SIG-M5 (cell line): ENCODE results near the gene FBXW2.

Experiments used
- DNase-seq: peaks from one replicate; lab custom pipeline; 2025; lab: John Stamatoyannopoulos, UW

The FBXW2 gene

GRCh38 chr9:120714088-120714845, 78.9 kb downstream of the FBXW2 start, which contains the start of gene MEGF9:
TSS of gene MEGF9 (minus strand) at chr9:120714470. CDS start at chr9:120714358, 112 bp downstream.
- peak; percentile 88 for DNase-seq

GRCh38 chr9:120713257-120714087, 79.7 kb downstream of the FBXW2 start:
- DNase-seq = no peak

GRCh38 chr9:120712539-120713031, 80.6 kb downstream of the FBXW2 start:
- no peak for DNase-seq

- no peak for DNase-seq
Observed at GRCh38 chr9:120711841-120712538, 81.2 kb downstream of the FBXW2 start.

DNA sequence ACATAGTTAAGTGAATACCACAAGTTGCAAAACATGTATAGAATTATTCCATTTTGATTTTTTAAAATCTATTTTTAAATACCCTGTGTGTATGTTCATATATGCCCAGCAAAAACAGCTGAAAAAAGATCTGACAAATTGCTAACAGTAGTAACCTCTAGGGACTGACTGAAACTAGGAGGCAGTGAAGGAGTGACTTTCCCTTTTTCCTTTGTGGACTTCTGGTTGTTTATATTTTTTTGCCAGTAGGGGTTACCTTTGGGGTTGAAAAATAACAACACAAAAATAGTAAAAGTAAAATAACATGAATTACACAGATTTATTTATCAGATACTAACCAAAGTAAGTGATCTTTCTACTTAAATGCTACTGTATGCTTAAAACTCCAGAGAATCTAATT, 81.9 kb downstream of the FBXW2 start:
- DNase-seq = no peak

DNA sequence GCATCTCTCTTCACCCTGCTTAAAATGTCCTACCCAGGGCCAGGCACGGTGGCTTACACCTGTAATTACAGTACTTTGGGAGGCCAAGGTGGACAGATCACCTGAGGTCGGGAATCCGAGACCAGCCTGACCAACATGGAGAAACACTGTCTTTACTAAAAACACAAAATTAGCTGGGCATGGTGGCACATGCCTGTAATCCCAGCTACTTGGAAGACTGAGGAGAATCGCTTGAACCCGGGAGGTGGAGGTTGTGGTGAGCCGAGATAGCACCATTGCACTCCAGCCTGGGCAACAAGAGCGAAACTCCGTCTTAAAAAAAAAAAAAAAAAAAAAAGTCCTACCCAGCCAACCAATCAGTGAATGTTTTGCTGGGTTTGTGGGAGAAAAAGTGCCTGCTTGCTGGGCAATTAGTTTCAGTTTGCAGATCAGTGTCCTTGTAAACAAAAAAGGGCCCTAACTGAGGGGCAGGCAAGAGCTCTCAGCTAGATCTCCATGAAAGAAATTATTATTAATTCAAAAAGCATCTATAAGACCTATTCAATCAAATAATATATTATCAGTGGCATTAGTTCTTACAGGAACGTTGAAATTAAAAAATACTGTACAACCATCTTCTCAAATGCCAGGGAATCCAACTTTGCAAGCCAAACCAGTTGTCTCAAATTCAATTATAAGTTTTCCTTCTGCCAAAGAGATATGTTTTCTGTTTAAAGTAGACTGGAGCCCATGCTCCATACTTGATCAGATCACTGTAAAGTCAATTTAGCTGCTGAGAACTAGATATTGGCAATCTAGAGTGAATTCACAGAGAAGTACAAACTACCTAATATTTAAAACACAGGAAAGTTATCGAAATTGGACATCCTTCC, 82.9 kb downstream of the FBXW2 start:
- peak; percentile 15 for DNase-seq

GRCh38 chr9:120708526-120709224, 84.5 kb downstream of the FBXW2 start:
- no peak for DNase-seq

DNA sequence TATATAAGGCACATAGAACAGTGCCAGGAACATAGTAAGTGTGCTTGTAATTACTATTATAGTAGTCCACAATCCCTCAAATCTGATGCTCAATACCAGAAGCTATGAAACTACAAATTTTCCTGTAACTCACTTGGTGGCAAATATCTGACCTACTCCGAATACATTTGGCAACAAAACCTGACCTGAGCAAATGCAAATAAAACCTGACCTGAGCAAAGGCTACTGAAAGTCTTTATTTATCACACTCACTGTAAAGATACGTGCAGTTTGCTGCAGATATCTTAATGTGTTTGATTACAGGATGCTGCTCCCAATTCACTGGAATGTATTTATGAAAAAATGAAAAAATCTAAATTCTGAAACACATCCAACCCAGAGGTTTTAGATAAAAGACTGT, 86.0 kb downstream of the FBXW2 start:
- no peak for DNase-seq
